HG02885 (cell line): ENCODE results near the gene UQCR10.

Experiments used
- ATAC-seq: cut with Tn5 transposase; IDR thresholded peaks from one replicate; pipeline ENCODE4 v1.9.1; 2021; ENCODE audit warnings: mild to moderate bottlenecking; ENCODE audit not compliant: unreplicated experiment, poor library complexity

Gene UQCR10

GRCh38 chr22:29758068-29758622, 9.0 kb upstream of the UQCR10 start:
- no peak for ATAC-seq

GRCh38 chr22:29758959-29759358, 8.2 kb upstream of the UQCR10 start:
- ATAC-seq: no peak

GRCh38 chr22:29762263-29762662, 4.9 kb upstream of the UQCR10 start:
- no peak for ATAC-seq

- ATAC-seq: peak; percentile 11
Measured at GRCh38 chr22:29765905-29766631, 1.1 kb upstream of the UQCR10 start.

- ATAC-seq: peak; percentile 91
Measured at GRCh38 chr22:29766632-29767170, 468 bp upstream of the UQCR10 start, which contains the start of gene ZMAT5. TSS of gene ZMAT5 (minus strand) at chr22:29767007. CDS start at chr22:29748544, 18,463 bp downstream.

GRCh38 chr22:29768052-29768693, 1.0 kb downstream of the UQCR10 start:
- no peak for ATAC-seq

GRCh38 chr22:29769723-29770321, 2.7 kb downstream of the UQCR10 start:
- no peak for ATAC-seq

GRCh38 chr22:29772170-29772641, 5.0 kb downstream of the UQCR10 start:
- ATAC-seq: no peak

- ATAC-seq: no peak
Measured at GRCh38 chr22:29773233-29773632, 6.1 kb downstream of the UQCR10 start.

- ATAC-seq: no peak
Measured at GRCh38 chr22:29780220-29780619, 13.1 kb downstream of the UQCR10 start.

GRCh38 chr22:29780748-29781676, 13.8 kb downstream of the UQCR10 start:
- ATAC-seq: no peak

- no peak for ATAC-seq
Measured at GRCh38 chr22:29782061-29782845, 15.1 kb downstream of the UQCR10 start.

- no peak for ATAC-seq
Measured at GRCh38 chr22:29784451-29785361, 17.5 kb downstream of the UQCR10 start.

GRCh38 chr22:29786031-29786430, 18.9 kb downstream of the UQCR10 start:
- no peak for ATAC-seq

GRCh38 chr22:29787371-29787980, 20.3 kb downstream of the UQCR10 start:
- no peak for ATAC-seq

- ATAC-seq: no peak
Measured at GRCh38 chr22:29788339-29789279, 21.4 kb downstream of the UQCR10 start.
